Calu3 (cell line): ENCODE data around the gene CLIC2. TPM values are rescaled to one million over a fixed set of nuclear protein-coding genes. Genes with fewer than 3 reads are reported as not detected.
"Not testable (repeated sequence)": the region's sequence is repeated elsewhere in the genome, so short reads cannot be mapped to it uniquely, and the experiment has no call there.

Experiments
- Bru-seq: library from RNA; stranded (reverse); fragments of 400-500 nt; gene quantifications from one replicate; lab custom pipeline; 2021; lab: Mats Ljungman, UMichigan
- BruChase-seq, 2 experiments: library from RNA; stranded (reverse); fragments of 400-500 nt; gene quantifications; one replicate each; lab custom pipeline; 2021; lab: Mats Ljungman, UMichigan
- BruUV-seq: library from RNA; stranded (reverse); fragments of 400-500 nt; replicated peaks from 2 replicates; lab custom pipeline; 2021; lab: Mats Ljungman, UMichigan
- CTCF ChIA-PET: fragments of 300-600 bp; sonication (Branson Sonifier 250); formaldehyde crosslinking; loops from one replicate; lab custom pipeline; 2022; ENCODE audit warnings: antibody characterized with exemption; lab: Charles Lee
- DNase-seq: peaks from one replicate; pipeline ENCODE4 v3.0.0; 2022
- H3K27ac Mint-ChIP-seq: one replicate; pipeline ENCODE4 v1.8.0; 2022; ENCODE audit warnings: mixed read lengths; ENCODE audit not compliant: unreplicated experiment
- H3K27me3 Mint-ChIP-seq: one replicate; pipeline ENCODE4 v1.8.0; 2022; ENCODE audit warnings: mixed read lengths; ENCODE audit not compliant: unreplicated experiment
- H3K36me3 Mint-ChIP-seq: one replicate; pipeline ENCODE4 v1.8.0; 2022; ENCODE audit warnings: mild to moderate bottlenecking, moderate library complexity, mixed read lengths; ENCODE audit not compliant: insufficient read depth, unreplicated experiment
- H3K4me1 Mint-ChIP-seq: one replicate; pipeline ENCODE4 v1.8.0; 2022; ENCODE audit warnings: mild to moderate bottlenecking, low read depth, mixed read lengths; ENCODE audit not compliant: unreplicated experiment
- H3K4me3 Mint-ChIP-seq: one replicate; pipeline ENCODE4 v1.8.0; 2022; ENCODE audit warnings: mild to moderate bottlenecking, low read depth, moderate library complexity, mixed read lengths; ENCODE audit not compliant: unreplicated experiment
- H3K9me3 Mint-ChIP-seq: one replicate; pipeline ENCODE4 v1.8.0; 2022; ENCODE audit warnings: low read depth, mixed read lengths; ENCODE audit not compliant: unreplicated experiment
- CTCF ChIP-seq: fragments of 200-600 bp; IDR thresholded peaks from one replicate; pipeline ENCODE4 v1.8.0; 2022; ENCODE audit warnings: antibody characterized with exemption; ENCODE audit not compliant: unreplicated experiment
- intact Hi-C: fragments of 100-400 bp; cut with micrococcal nuclease; formaldehyde crosslinking; loops from one replicate; pipeline ENCODE4 v1.10.0; 2022; ENCODE audit not compliant: unreplicated experiment
- long read RNA-seq: library from polyadenylated mRNA; stranded (forward); transcript quantifications from one replicate; pipeline ENCODE4 v2.0.0, GENCODE V29; 2022
- total RNA-seq: library from RNA; stranded (reverse); gene quantifications from 2 replicates; pipeline ENCODE4 v1.2.3, GENCODE V29; 2022

CLIC2 gene
- total RNA-seq (0.26 and 0.59 TPM in 2 replicates), Bru-seq, nascent RNA (percentile 26 among the genes with signal in this experiment), BruChase-seq, experiment 1, labeled RNA remaining after a 6-hour chase (percentile 28 among the genes with signal in this experiment), BruChase-seq, experiment 2, labeled RNA remaining after a 2-hour chase (percentile 29 among the genes with signal in this experiment)
- long read RNA-seq, result 0 reads

GRCh38 chrX:155334486-155335336 is at the start of gene CLIC2:
TSS of gene CLIC2 (minus strand) at chrX:155334614. CDS start at chrX:155334427, 187 bp downstream.
- intact Hi-C loops, result no loop called here
- CTCF ChIA-PET, result no interaction called here
- no peak within 1 kb of the TSS for H3K27ac Mint-ChIP-seq
- no peak for TF ChIP-seq CTCF
- H3K4me1 Mint-ChIP-seq, result no peaks in the 10 kb centered on the region
- no peaks in the 10 kb centered on the region for H3K36me3 Mint-ChIP-seq
- peaks cover 2% of the 10 kb centered on the region for H3K9me3 Mint-ChIP-seq
- DNase-seq, result no peak
- BruUV-seq, result no TSS peak
- H3K27me3 Mint-ChIP-seq, result no peaks in the 10 kb centered on the region
- H3K4me3 Mint-ChIP-seq, result no peak within 1 kb of the TSS

GRCh38 chrX:155382529-155382967 is 48.1 kb upstream of the CLIC2 start:
- H3K4me1 Mint-ChIP-seq, H3K9me3 Mint-ChIP-seq, intact Hi-C loops, CTCF ChIA-PET, H3K27ac Mint-ChIP-seq, DNase-seq, H3K4me3 Mint-ChIP-seq, H3K27me3 Mint-ChIP-seq, H3K36me3 Mint-ChIP-seq, BruUV-seq: not testable (repeated sequence)

GRCh38 chrX:155381843-155382528 is 47.6 kb upstream of the CLIC2 start, which contains the start of gene F8A2:
TSS of gene F8A2 (plus strand) at chrX:155382095. CDS start at chrX:155382115, 20 bp downstream.
- intact Hi-C loops, DNase-seq, BruUV-seq, H3K36me3 Mint-ChIP-seq, CTCF ChIA-PET, H3K27ac Mint-ChIP-seq, H3K4me3 Mint-ChIP-seq, H3K4me1 Mint-ChIP-seq, H3K9me3 Mint-ChIP-seq, H3K27me3 Mint-ChIP-seq: not testable (repeated sequence)

GRCh38 chrX:155379802-155380201 is 45.4 kb upstream of the CLIC2 start:
- CTCF ChIA-PET, H3K36me3 Mint-ChIP-seq, BruUV-seq, DNase-seq, H3K4me3 Mint-ChIP-seq, H3K27me3 Mint-ChIP-seq, H3K27ac Mint-ChIP-seq, H3K9me3 Mint-ChIP-seq, H3K4me1 Mint-ChIP-seq, intact Hi-C loops: not testable (repeated sequence)

- CTCF ChIA-PET, H3K4me3 Mint-ChIP-seq, BruUV-seq, H3K27ac Mint-ChIP-seq, H3K9me3 Mint-ChIP-seq, DNase-seq, H3K4me1 Mint-ChIP-seq, intact Hi-C loops, H3K27me3 Mint-ChIP-seq, H3K36me3 Mint-ChIP-seq: not testable (repeated sequence)
Measured at GRCh38 chrX:155373777-155374458, 39.5 kb upstream of the CLIC2 start.

- BruUV-seq, H3K4me3 Mint-ChIP-seq, H3K36me3 Mint-ChIP-seq, H3K4me1 Mint-ChIP-seq, DNase-seq, CTCF ChIA-PET, intact Hi-C loops, H3K27ac Mint-ChIP-seq, H3K27me3 Mint-ChIP-seq, H3K9me3 Mint-ChIP-seq: not testable (repeated sequence)
Measured at GRCh38 chrX:155363712-155364111, 29.3 kb upstream of the CLIC2 start.

GRCh38 chrX:155349448-155349847 is 15.0 kb upstream of the CLIC2 start:
- intact Hi-C loops, H3K9me3 Mint-ChIP-seq, H3K4me3 Mint-ChIP-seq, BruUV-seq, H3K27me3 Mint-ChIP-seq, DNase-seq, H3K27ac Mint-ChIP-seq, CTCF ChIA-PET, H3K36me3 Mint-ChIP-seq, H3K4me1 Mint-ChIP-seq: not testable (repeated sequence)

GRCh38 chrX:155345689-155346088 is 11.3 kb upstream of the CLIC2 start:
- CTCF ChIA-PET, H3K36me3 Mint-ChIP-seq, H3K9me3 Mint-ChIP-seq, BruUV-seq, intact Hi-C loops, H3K27ac Mint-ChIP-seq, H3K27me3 Mint-ChIP-seq, H3K4me1 Mint-ChIP-seq, H3K4me3 Mint-ChIP-seq, DNase-seq: not testable (repeated sequence)
